GM20431 (cell line): ENCODE measurements around the gene SACM1L.
"Not testable (repeated sequence)": the region's sequence is repeated elsewhere in the genome, so short reads cannot be mapped to it uniquely, and the experiment has no call there.

Experiments used
- in situ Hi-C: fragments of 300-500 bp; cut with MseI, MboI; formaldehyde crosslinking; loops from one replicate; pipeline ENCODE4 v1.15.0; 2020; ENCODE audit warnings: low sequenced_read_pairs; ENCODE audit not compliant: unreplicated experiment

Gene SACM1L

DNA sequence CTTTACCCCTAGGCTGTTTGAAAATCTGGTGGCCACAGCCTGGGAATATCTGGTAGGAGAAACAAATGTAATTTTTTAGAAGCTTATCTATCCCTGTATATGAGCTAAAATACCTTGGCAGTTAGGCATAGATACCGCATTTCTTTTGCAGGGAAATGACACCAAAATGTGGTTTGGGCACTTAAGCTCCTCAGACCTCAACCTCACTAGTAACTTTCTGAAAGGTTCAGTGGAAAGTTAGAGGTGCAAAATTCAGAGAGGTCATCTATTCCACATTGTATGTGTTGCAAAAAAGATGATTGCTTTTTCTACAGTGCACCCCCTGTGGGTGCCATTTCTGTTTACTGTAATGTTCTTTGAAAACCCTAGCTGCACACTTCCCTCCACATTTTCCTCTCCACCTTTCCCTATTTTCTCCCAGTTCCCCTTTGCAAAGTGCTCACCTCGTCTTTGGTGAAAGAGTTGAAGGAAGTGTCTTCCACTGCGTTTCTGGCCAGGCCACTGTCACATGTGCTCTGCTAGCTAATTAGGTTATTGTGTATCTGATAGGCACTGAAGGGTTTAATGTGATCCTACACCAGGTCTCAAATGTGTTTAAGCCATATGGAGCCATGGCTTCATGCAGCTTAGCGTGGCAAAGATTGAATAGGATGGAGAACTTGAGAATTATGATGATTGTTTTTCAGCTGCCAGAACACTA lies 1.3 kb downstream of the SACM1L start:
- in situ Hi-C loops: no loop called here

GRCh38 chr3:45691842-45692241 lies 2.6 kb downstream of the SACM1L start:
- in situ Hi-C loops: no loop called here

- in situ Hi-C loops: no loop called here
Measured at GRCh38 chr3:45692866-45693265, 3.7 kb downstream of the SACM1L start.

GRCh38 chr3:45693941-45694521 lies 4.8 kb downstream of the SACM1L start:
- in situ Hi-C loops: no loop called here

- in situ Hi-C loops: not testable (repeated sequence)
Measured at GRCh38 chr3:45695166-45695565, 6.0 kb downstream of the SACM1L start.

- in situ Hi-C loops: no loop called here
Measured at GRCh38 chr3:45700570-45701073, 11.4 kb downstream of the SACM1L start.

DNA sequence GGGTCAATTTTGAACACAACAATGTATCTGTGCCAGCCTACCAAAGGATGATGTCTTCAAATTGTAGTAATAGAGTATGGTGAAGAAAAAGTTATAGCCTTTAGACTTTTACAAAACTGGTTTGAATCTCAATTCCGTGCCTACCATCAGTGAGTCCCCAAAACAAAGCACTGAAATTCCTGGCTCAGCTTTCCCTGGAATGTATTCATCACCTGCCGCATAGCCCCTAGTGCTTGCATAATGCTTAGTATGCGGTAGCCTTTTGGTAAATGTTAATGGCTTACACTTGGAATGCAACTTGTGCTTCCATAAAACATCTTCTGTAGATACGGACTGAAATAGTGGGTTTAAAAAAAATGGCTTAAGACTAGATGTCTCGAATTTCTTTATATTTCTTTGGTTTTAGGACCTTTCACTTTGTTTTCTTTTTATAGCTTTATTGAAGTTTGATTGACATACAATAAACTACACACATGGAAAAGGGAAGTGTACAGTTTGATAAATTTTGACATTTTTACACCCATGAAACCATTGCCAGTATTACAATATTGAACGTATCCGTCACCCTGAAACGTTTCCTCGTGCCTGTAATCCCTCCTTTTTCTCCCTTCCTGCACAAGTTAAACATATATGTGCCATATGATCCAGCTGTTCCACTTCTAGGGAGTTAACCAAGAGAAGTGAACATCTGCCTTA lies 12.1 kb downstream of the SACM1L start:
- in situ Hi-C loops: no loop called here

DNA sequence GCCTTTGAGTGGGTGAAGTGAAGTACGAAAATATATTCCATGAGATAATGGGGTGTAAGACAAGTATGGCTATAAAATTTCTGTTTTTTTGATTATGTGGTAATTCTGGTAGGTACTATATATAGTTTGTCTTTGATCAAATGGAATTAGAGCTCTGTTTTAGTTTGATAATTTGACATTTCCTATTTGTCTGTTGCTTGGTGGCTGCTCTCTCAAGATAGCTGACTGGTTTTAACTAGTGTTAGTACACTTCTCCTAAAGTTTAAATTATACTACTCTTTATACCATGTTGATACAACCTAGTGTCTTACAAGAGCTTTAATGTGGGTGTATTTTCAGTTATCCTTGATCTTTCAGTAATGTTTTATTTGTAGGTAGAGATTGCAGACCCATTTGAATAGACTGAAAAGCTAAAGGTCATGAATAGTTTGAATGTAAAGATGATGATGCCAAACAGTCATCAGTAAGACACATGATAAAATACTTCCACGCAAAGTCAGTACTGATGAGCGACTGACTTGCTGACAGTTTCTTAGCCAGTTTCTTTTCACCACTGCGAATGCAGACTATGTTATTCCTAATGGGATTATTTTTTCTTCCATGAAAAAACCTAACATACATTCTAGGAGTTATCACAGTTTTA lies 15.2 kb downstream of the SACM1L start:
- in situ Hi-C loops: no loop called here

DNA sequence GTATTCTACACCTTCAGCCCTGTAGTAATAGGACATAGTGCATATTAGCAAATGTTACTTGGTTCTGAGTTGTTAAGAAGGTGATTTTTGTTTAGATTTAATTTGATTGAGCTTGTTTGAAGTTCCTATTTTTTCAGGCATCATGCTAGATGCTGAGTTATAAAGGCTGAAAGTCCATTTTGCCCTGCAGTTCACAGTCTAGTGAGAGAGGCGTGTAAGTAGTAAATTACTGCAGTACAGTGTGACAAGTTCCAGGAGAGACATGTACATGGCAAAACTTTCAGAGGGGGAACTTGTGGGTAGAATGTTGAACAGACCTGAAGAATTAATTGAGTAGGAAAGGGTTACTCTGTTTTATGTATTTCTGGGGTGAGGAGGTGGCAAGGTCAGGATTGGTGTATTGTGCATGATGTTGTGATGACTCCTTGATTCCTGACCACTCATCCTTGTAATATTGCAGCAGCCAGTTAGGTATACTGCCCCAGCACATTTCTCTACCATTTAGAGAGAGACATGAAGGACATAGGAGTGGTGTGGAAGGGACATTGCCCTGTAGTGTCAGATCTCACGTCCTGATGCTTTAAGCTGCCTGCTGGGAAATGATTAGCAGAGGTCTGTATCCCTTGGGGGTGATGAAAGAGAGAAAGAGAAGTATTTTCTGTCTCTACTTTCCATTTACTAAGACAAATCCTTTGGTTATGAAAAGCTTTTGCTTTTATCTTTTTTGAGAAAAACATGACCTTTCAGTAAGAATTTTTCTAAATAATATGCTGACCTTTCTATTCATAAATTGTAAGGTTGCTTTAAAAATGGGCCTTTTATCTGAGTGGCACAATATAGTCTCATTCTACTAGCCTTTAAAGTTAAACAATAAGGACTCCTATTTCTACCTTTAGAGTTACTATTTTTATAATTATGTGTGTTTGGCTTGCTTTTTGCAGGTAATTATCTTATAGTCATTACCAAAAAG lies 16.9 kb downstream of the SACM1L start:
- in situ Hi-C loops: no loop called here

DNA sequence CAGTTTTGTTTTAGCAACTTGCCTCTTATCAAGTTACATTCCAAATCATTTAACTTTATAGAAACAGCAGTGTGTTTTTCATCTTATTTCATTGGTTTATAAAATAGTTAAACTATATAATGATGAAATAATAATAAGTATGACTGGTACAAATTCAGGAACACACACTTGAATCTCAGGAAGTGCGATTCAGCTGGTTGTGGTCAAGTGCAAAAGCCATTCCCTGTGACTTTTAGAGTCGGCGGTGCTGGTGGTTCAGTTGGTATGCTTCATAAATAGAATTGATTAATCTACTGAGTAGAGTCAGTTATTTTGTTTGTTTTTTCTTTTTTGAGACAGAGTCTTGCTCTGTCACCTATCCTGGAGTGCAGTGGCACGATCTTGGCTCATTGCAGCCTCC lies 22.7 kb downstream of the SACM1L start:
- in situ Hi-C loops: no loop called here

DNA sequence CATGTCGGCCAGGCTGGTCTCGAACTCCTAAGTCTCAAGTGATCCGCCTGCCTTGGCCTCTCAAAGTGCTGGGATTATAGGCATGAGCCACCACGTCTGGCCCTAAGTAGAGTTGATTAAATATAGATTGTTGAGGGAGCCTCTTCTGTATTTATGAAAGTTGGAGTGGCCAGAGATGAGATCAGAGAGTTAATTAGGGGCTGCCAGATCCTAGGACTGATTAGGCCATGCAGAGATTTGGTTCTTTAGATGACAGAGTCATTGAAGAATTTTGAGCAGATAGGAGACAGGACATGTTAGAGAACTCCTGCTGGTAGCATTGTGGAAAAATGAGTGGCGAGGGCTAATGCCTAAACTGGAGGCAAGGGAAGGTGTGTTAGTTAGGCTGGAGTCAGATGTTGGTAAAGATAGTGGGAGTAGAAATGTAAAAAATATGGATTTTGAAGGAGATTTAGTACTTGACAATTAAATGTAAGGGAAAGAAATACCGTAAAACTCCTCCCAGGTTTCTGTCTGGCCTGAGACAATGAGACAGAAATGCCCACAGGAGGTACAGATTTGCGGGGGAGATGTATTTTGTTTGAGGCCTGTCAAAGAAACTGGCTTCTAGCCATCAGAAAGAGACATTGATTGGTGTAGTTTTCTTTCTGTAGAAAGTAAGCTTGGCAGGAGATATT lies 23.4 kb downstream of the SACM1L start:
- in situ Hi-C loops: no loop called here

DNA sequence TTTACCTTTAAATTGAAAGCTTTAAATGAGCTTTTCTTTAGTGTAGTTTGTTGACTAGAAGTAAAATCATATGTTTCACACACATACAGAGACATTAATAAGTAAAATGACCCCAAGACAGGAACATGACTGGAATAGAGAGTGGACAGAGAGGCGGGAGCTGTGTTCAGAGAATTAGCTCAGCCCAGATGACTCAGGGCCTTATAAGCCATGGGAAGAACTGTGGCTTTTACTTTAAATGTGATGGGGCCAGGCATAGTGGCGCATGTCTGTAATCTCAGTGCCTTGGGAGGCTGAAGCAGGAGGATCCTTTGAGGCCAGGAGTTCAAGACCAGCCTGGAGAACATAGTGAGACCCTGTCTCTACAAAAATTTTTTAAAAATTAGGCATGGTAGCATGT lies 26.7 kb downstream of the SACM1L start:
- in situ Hi-C loops: no loop called here

DNA sequence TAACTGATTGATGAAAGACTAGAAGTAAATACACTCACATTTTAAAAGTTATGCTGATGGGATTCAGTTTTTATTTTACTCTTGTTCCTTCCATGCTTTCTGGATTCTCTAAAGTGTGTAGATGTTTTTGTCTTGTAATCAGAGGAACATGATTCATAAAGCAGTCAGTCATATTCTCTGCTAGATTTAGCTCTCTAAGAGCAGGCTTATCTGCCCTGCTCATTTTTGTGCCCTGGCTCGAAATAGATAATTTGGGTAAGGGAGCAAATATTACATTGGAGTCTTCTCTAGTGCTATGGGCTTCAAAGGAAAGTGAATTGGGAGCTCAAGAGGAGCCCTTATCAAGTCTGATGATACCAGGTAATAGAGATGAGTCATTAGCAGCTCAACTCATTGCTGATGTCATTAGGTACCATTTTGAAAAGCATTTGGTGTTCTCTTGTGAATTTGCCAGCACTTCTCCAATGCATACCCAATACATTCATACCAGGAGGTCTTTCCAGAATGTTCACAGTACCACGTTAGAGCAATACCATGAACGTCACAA lies 27.7 kb downstream of the SACM1L start:
- in situ Hi-C loops: no loop called here

- in situ Hi-C loops: no loop called here
Measured at GRCh38 chr3:45719655-45720487, 30.7 kb downstream of the SACM1L start.

- in situ Hi-C loops: no loop called here
Measured at GRCh38 chr3:45724911-45725310, 35.7 kb downstream of the SACM1L start.

DNA sequence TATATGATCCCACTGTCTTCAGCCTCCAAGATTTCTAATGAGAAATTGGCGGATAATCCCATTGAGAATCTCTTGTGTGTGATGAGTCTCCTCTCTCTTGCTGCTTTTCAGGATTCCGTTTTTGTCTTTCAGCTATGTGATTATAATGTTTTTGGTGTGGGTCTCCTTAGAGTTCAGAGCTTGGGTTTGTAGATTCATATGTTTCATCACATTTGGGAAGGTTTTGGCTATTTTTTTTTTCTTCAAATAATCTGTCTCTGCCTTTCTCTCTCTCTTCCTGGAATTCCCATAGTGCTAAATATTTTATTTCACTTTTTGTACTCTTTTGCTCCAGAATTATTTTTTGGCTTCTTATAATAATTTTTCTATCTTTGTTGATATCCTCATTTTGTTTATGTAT lies 40.4 kb downstream of the SACM1L start:
- in situ Hi-C loops: no loop called here

DNA sequence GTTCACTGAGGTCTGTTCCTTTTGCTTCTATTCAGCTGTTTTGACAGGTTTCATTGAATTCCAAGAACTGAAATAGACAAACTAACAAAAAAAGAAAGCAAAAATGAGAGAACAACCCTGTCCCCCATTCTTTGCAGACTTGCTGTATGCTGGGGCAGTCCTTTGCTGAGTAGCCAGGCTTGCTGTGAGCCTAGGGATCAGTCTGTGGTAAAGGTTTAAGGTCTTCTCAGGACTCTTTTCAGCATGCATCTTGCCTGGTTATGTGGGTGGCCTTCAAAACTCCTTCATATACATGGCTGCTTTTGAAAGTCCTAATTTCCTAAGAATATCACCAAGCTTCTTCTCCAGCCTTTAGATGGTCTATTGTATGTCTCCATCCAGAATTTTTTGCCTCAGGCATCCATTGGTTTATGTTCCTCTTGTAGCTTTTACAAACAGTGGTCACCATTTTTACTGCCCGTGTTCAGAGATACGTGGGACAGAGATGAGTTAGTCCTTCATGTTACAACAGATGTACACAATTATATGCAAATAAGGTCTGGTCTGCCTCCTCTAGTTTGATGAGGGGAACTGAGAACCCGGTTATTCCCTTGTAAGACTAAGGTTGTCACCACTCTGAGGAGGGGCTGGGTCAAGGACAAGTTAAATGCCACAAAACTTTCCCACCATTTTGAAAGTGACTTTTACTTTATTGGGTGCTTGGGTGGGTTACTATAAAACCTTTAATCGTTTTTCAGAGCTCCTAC lies 41.4 kb downstream of the SACM1L start:
- in situ Hi-C loops: no loop called here
